KMS-11 (cell line): Measurements from ENCODE around the gene LCMT1.

Experiments
- H2AFZ ChIP-seq: fragments of 200-600 bp; sonication (generic); 2 replicates; pipeline ENCODE4 v1.6.1; 2016; ENCODE audit warnings: antibody characterized with exemption, mixed run types, low read depth
- H3K27ac ChIP-seq: fragments of 200-600 bp; sonication (generic); 2 replicates; pipeline ENCODE4 v1.6.1; 2016; ENCODE audit warnings: mild to moderate bottlenecking, mixed run types
- H3K27me3 ChIP-seq: fragments of 200-600 bp; sonication (generic); 2 replicates; pipeline ENCODE4 v1.6.1; 2017; ENCODE audit warnings: mild to moderate bottlenecking, low read depth, mixed run types, moderate library complexity; ENCODE audit not compliant: insufficient read depth
- H3K36me3 ChIP-seq: fragments of 200-600 bp; sonication (generic); 2 replicates; pipeline ENCODE4 v1.6.1; 2017; ENCODE audit warnings: mild to moderate bottlenecking, mixed run types; ENCODE audit not compliant: insufficient read depth
- H3K4me1 ChIP-seq: fragments of 200-600 bp; sonication (generic); 2 replicates; pipeline ENCODE4 v1.6.1; 2016; ENCODE audit warnings: mild to moderate bottlenecking, low read depth, mixed run types; ENCODE audit not compliant: poor library complexity, severe bottlenecking
- H3K4me2 ChIP-seq: fragments of 200-600 bp; sonication (generic); 2 replicates; pipeline ENCODE4 v1.7.0; 2016; ENCODE audit warnings: mild to moderate bottlenecking, mixed run types
- H3K4me3 ChIP-seq: fragments of 200-600 bp; sonication (generic); IDR thresholded peaks from 2 replicates; pipeline ENCODE4 v1.6.1; 2017; ENCODE audit warnings: low read depth, low read length, mixed read lengths; ENCODE audit not compliant: insufficient read depth
- H3K79me2 ChIP-seq: fragments of 200-600 bp; sonication (generic); 2 replicates; pipeline ENCODE4 v1.6.1; 2016; ENCODE audit warnings: low read depth, mixed run types; ENCODE audit not compliant: insufficient read depth
- H3K9ac ChIP-seq: fragments of 200-600 bp; sonication (generic); 2 replicates; pipeline ENCODE4 v1.6.1; 2016; ENCODE audit warnings: mild to moderate bottlenecking, mixed run types
- H4K20me1 ChIP-seq: fragments of 200-600 bp; sonication (generic); 2 replicates; pipeline ENCODE4 v1.6.1; 2016; ENCODE audit warnings: mild to moderate bottlenecking, mixed run types; ENCODE audit not compliant: insufficient read depth
- TF ChIP-seq, protein P1 (sequence below): fragments of 200-600 bp; sonication (generic); conservative IDR thresholded peaks from 2 replicates; pipeline ENCODE4 v1.6.1; 2017; ENCODE audit warnings: low read depth, mild to moderate bottlenecking, antibody characterized with exemption, low read length, moderate library complexity, mixed read lengths

The LCMT1 gene

DNA sequence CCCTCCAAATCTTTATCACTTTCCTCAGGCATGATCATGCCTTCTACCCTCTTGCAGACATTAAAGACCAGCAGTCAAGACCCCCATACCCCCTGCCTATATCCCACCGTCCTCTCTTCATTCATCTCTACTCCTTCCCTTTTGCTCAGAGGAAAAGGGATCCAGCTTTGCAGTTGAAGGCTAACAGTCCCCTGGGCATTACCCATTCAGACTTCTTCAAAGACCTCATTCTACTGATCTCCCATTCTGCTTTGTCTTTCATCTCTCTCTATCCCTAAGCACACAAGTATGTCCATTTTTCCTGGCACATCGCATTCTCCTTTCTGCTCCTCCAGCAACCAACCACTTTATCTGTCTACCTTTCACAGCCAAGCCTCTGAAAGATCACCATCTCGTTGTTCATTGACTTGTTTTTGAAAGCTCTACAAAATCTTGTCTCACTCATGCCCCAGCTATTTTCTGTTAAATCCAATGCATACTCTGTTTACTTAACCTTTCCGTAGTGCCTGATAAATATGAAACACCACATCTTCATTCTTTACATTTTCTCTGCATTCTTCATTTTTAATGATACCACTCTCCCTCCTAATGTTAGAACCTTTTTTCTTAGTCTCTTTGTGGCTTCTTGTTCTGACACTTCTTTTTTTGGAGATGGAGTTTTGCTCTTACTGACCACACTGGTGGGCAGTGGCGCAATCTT is 14.1 kb upstream of the LCMT1 start:
- Histone ChIP-seq H3K79me2 (no peaks in the 10 kb centered on the region), H3K9ac (no peak overlapping the region), H4K20me1 (no peaks in the 10 kb centered on the region), H3K36me3 (no peaks in the 10 kb centered on the region), H3K4me1 (peaks cover 19% of the 10 kb centered on the region), H3K27ac (no peak overlapping the region), H3K4me3 (no peak overlapping the region), H3K4me2 (no peak overlapping the region), H3K27me3 (peaks cover 2% of the 10 kb centered on the region; the same call in 1 of the 2 replicates), H2AFZ (no peak overlapping the region)
- TF ChIP-seq, protein P1, sequence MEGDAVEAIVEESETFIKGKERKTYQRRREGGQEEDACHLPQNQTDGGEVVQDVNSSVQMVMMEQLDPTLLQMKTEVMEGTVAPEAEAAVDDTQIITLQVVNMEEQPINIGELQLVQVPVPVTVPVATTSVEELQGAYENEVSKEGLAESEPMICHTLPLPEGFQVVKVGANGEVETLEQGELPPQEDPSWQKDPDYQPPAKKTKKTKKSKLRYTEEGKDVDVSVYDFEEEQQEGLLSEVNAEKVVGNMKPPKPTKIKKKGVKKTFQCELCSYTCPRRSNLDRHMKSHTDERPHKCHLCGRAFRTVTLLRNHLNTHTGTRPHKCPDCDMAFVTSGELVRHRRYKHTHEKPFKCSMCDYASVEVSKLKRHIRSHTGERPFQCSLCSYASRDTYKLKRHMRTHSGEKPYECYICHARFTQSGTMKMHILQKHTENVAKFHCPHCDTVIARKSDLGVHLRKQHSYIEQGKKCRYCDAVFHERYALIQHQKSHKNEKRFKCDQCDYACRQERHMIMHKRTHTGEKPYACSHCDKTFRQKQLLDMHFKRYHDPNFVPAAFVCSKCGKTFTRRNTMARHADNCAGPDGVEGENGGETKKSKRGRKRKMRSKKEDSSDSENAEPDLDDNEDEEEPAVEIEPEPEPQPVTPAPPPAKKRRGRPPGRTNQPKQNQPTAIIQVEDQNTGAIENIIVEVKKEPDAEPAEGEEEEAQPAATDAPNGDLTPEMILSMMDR: no peak

DNA sequence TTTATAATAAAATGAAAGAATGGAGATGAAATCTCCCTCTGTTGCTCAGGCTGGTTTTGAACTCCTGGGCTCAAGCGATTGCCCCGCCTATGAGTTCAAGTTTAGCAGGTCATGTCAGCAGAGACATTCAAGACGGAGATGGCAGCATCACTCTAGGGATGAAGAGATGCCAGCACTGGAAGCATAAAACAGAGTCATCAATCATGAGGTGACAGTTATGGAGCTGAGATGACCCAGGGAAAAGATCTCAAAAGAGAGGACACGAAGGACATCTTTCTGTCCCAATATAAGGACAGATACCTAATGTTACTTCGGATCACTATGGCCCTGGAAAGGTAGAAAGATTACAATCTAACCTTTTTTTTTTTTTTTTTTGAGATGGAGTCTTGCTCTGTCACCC is 11.0 kb upstream of the LCMT1 start:
- TF ChIP-seq, protein P1: no peak
- Histone ChIP-seq H3K4me1 (no peaks in the 10 kb centered on the region), H2AFZ (no peak overlapping the region), H4K20me1 (no peaks in the 10 kb centered on the region), H3K27me3 (peaks cover 2% of the 10 kb centered on the region; the same call in 1 of the 2 replicates), H3K4me2 (no peak overlapping the region), H3K4me3 (no peak overlapping the region), H3K36me3 (no peaks in the 10 kb centered on the region), H3K9ac (no peak overlapping the region), H3K27ac (no peak overlapping the region), H3K79me2 (no peaks in the 10 kb centered on the region)

DNA sequence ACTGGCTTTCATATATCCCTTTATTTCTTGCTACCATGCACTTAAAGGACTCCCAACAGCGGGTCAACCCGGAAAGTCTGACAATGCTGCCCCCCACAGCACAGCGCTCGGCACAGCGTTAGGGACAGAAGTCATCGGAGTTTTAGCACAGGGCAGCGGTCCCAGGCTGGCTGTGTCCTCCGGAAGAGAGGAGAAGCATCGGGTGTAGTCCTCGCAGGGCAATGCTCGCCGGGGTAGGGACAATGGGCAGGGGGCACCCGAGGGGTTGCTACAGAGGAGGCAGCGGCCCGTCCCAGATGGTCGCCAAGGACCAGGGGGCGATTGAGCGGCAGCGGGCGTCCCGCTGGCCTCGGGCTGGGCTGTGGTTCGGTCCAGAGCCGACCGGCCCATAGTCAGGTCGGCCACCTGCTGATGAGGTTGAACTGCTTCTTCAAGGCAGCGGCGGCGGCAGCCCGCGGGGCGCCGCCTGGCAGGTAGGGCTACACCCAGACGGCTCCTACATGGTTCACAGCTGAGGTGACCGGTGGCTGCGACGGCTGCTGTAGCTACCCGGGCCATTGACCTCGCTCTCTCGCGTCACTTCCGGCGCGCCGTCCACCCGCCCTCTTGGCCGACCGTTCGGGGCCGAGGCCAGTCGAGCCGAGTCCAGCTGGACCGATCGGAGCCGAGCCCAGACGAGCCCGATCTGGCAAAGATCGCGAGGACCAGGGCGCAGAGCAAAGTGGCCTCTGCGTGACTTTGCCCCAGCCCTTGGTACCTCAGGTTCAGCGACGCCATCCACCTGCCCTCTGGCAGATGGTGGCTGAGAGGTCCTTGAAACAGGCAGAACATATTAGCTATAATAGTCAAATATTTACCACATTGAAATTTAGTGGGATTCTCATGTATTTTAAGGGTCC is 4.7 kb upstream of the LCMT1 start:
- Histone ChIP-seq H2AFZ (peak overlapping the region; percentile 91), H3K27ac (no peak overlapping the region), H3K4me1 (peaks cover 6% of the 10 kb centered on the region), H3K79me2 (0 out of 2 replicates have a peak, but pooled peaks cover under 1% of the 10 kb centered on the region), H3K36me3 (no peaks in the 10 kb centered on the region), H3K4me3 (no peak overlapping the region), H4K20me1 (no peaks in the 10 kb centered on the region), H3K27me3 (no peaks in the 10 kb centered on the region), H3K9ac (peak overlapping the region; percentile 49; the same call in 1 of the 2 replicates), H3K4me2 (peak overlapping the region; percentile 40)
- TF ChIP-seq, protein P1: no peak

DNA sequence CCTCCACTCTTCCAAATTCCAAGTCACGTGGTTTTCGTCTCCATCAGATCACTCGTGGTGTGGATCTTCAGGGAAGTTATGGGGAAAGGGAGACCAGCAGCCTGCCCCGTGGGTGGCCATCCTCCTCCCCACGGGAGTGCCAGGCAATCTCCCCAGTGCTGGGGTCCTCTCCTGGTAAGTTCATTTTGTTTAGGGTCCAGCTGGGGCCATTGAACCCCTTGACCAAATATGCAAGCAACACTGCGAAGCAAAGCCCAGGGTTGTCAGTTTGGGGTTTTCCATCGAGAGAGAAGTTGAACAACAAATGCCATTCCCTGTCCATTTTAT is 4.1 kb upstream of the LCMT1 start:
- H4K20me1 ChIP-seq: no peaks in the 10 kb centered on the region
- H3K9ac ChIP-seq: 0 out of 2 replicates have a peak overlapping the region, but pooled peaks have one; percentile 49
- H2AFZ ChIP-seq: peak overlapping the region; percentile 91
- 0 out of 2 replicates have a peak, but pooled peaks cover 6% of the 10 kb centered on the region for H3K79me2 ChIP-seq
- peaks cover 9% of the 10 kb centered on the region for H3K4me1 ChIP-seq
- no peaks in the 10 kb centered on the region for H3K36me3 ChIP-seq
- H3K27me3 ChIP-seq: no peaks in the 10 kb centered on the region
- peak overlapping the region; percentile 40 for H3K4me2 ChIP-seq
- H3K27ac ChIP-seq: no peak overlapping the region
- no peak overlapping the region for H3K4me3 ChIP-seq
- TF ChIP-seq, protein P1: no peak
